GM20431 (cell line): ENCODE measurements around the gene SNX10.

Experiments used
- in situ Hi-C: fragments of 300-500 bp; cut with MseI, MboI; formaldehyde crosslinking; loops from one replicate; pipeline ENCODE4 v1.15.0; 2020; ENCODE audit warnings: low sequenced_read_pairs; ENCODE audit not compliant: unreplicated experiment

SNX10 gene

DNA sequence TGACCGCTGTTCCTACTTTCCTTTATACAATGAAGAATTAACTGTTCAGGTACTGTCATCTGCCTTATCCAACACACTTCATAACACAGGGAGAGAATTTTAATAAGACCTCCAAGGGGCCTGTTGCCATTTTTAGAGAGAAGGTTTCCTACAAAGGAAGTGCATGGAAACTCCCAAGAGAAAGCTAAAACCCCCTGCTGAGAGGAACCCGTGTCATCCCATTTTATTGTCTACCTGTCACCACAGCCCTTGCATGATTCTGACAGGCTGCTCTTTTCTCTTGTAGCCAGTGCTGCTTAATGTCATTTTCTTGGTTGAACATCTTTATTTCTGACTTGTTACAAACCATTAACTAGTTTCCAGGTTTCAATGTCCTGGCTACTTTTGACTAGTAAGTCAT, 98.4 kb downstream of the SNX10 start:
- in situ Hi-C loops, result loop anchor here (25.0 kb wide), 1 partner anchor 772 kb away; the partner anchor contains the start of genes HOXA10, HOXA3, HOXA7 and HOXA9

DNA sequence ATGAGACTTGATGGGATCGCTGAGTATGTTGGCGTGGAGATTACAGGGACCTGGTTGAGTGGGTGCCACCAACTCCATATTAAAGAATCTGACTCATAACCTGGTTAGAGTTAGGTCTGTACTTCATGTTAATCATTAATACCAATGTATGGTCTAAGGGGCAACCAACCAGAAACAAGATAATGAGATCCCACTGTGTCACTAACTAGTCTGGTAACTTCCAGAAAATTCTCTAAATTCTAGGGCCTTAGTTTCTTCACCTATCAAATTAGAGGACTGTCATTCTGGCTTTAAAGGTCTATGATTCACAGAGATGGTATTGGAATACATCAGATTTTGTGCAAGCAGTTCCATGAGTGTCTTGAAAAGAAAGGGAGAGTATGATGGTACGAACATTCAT, 102.2 kb downstream of the SNX10 start:
- in situ Hi-C loops, result loop anchor here (25.0 kb wide), 1 partner anchor 768 kb away; the partner anchor contains the start of genes HOXA10, HOXA3, HOXA7 and HOXA9

DNA sequence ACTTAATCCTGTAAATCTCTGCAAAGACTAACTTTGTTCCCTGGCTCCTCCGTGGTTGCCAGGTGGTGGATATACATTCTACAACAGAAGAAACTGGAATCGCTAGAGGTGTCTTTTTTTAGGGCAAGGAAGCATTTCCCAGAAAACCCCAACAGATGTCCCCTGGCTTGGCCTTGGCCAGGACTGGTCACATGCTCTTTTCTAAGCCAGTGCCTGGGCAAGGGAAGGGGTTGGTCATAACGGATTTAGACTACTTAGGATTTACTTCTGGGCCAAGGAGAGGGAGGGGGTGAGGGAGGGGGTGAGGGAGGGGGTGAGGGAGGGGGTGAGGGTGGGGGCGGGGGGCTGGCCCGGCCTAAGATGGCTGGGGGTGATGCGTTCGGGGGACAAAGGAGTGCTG, 105.7 kb downstream of the SNX10 start:
- in situ Hi-C loops, result loop anchor here (25.0 kb wide), 1 partner anchor 765 kb away; the partner anchor contains the start of genes HOXA10, HOXA3, HOXA7 and HOXA9

DNA sequence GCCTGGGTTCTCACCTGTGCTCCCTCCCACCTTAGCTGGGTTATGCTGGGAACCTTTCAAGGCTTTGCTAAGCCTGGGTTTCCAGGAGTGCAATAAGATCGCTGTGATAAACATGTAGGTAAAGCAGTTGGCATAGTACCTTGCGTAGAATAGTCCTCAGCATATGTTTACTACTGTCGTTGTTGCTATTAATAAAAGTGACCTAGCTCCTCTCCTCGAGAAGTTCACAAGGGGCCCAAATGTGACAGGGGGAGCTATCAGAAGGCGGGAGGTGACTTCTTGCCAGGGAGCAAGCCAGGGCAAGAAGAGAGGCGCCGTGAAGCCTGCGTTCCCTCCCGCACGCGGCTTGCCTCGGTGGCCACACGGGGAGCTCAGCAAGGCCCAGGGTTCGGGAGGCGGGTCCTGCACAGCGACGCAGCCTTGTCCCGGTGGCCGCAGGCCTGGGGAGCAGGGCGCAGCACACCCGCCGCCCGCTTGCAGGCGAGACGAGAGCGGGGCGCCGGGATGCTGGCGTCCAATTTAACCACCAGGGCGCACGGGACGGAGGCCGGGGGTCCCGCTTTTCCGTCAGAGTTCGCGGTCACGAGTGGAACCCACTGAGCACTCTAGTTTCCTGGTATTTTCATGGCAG, 106.2 kb downstream of the SNX10 start:
- in situ Hi-C loops, result loop anchor here (25.0 kb wide), 1 partner anchor 764 kb away; the partner anchor contains the start of genes HOXA10, HOXA3, HOXA7 and HOXA9

DNA sequence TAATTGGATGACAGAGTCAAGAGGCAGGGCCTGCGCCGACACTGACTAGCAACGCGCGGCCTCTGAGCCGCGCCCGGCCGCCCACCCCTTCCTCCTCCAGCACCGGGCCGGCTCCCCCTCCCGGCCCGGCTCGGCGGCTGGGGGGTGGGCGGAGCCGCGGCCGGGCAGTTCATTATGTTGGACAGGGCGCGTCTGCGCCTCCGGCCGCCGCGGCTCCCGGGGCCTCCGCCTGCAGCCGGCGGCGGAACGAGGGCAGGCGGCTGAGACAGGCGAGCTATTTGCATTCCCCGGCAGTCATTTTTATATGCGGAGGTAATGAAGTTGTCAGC, 106.7 kb downstream of the SNX10 start:
- in situ Hi-C loops, result loop anchor here (25.0 kb wide), 1 partner anchor 764 kb away; the partner anchor contains the start of genes HOXA10, HOXA3, HOXA7 and HOXA9

DNA sequence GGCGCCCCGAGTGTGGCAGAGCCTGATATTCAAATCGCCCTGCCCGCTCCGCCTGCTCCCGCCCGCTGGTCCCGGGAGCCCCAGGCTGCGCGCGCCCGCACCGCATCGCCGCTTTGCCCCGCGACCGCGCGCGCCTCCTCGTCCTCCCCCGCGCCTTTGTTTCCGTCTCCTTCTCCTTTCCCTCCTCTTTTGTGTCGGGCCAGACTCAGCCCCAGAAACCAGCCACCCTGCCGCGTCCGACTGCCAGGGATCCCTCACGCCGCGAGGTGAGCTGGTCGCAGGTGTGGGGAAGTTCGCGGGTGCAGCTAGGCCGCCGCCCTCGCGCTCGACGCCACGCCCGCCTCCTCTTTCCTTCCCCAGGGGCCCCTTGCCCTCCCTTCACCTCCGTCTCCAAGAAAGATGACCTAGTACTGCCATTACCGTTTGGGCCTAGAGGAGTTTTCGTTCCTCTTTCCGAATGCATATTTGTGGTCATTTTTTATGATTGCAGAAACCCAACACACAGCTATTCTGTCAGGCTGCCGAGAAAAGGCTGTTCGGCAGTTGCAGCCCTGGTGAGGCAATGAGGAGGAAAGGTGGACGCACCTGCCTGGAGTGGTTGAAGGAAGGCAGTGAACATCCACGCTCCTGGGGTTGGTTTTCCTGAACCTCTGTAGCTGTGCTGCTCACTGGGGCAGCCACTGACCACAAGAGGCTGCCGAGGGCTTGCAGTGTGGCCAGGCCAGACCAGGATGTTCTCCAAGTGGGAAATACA, 107.3 kb downstream of the SNX10 start:
- in situ Hi-C loops, result loop anchor here (25.0 kb wide), 1 partner anchor 763 kb away; the partner anchor contains the start of genes HOXA10, HOXA3, HOXA7 and HOXA9

DNA sequence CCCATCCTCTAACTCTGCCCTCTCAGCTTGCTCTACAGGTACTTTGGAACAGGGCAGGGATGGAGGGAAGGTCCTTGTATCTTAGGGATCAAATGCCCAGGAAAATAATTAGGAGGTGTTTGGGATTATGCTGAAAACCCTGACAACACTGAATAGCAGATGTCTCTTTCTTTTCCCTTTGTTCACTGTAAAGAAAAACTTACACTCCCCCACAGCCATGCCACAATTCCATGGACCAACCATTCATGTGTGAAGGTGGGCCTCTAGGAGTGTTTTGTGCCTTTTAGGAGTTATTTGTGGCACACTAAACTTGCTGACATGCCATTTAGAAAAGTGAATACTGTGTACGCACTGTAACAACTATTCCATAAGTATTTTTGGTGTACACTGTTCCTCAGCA, 108.1 kb downstream of the SNX10 start:
- in situ Hi-C loops, result loop anchor here (25.0 kb wide), 1 partner anchor 763 kb away; the partner anchor contains the start of genes HOXA10, HOXA3, HOXA7 and HOXA9

DNA sequence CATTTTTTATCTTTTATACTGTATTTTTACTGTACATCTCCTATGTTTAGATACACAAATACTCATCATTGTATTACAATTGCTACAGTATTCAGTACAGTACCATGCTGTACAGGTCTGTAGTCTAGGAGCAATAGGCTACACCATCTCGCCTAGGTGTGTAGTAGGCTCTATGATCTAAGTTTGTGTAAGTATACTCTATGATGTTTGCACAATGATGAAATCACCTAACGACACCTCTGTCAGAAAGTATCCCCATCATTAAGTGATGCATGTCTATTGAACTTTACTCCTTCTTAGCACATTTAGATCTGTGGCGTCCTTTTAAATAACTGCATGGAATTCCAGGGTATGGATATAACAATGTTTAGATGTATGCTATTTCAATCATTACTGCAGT, 112.0 kb downstream of the SNX10 start:
- in situ Hi-C loops, result no loop called here

DNA sequence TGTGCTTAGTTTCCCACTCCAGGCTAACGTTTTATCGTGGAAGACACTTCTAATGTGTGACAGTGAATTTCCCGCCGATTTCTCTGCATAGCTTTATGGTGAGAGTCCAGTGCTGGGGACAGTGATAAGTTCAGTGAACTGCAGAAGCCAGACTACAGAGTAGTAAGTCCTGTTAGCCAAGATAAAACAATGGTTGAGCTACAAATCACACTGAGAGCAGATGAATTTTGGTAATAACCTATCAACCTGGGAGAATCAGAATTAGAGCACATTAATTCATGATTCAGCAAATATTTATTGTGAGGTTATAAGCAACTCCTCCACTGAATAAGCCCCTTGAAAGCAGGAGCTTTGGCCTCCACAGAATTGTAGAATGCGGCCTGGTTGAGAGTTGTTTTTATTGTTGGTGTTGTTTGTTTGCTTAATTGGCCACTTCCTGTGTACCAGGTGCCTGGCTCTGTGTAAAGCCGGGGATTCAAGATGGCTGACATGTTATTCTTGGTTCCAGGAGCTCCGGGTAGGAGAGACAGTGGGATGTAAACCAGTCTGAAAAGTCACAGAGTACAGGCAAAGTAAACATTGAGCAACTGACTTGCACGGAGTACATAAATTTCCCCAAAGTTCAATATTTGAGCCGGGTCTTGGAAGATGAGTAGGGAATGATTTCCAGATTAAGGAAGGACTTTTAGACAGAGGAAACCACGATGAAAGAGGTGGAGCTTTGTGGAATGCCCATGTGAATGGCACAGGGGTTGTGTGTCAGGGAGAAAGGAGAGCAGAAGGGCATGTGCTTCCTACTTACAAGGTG, 112.7 kb downstream of the SNX10 start:
- in situ Hi-C loops, result no loop called here

DNA sequence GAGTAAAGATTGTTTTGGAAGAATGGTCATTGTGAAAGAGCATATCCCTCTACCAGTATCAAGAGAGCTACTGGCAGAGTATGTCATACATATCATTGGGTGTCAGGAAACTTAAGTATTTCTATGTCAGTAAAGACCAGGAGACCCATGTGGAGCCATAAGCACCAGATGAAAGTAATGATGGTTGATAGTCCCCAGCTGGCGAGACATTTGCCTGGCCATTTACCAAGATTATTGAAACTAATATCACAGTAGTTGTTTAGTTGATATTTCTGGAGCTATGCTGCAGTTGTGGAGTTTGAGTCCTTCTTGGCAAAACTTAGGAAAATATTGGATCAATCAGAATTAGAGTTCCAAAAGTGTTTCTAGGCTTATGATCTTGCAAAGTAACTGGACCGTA, 114.8 kb downstream of the SNX10 start:
- in situ Hi-C loops, result no loop called here

DNA sequence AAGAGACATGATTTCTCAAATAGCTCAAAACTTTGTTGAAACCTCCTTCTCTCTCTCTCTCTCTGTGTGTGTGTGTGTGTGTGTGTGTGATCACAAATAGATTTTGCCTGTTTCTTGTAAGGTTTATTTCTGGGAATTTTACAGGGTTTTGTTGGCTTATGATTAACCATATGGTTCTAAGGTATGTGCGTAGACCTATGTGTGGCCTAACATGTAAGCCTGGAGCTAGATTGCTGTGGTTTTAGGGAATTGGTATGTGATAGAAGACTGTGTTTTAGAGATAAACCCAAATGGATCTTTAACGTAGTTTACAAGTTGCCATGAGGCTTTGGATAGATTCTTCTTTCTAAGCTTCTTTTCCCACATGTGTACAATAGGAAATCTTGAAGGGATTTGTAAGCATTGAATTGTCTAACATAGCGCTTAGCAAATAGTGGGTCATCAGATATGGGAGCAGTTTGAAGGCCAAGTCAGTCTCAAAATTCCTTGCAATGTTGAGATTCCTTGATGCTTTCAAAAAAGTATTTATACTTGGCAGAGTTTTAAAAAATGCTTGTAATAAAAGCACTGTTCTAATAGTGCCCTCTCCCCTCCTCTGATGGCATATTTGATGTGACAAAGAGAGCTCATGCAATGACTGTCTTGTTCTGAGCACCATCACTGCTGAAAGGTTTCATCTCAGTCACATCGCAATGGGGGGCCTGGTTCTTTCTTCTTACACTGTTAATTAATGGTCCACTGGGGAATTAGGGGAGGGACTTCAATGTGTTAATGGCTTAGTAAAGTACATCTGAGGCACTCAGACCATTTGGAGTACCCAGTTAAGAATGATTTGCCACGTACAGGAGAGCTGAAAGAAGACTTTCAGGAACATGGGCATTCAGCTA, 118.2 kb downstream of the SNX10 start:
- in situ Hi-C loops, result no loop called here

DNA sequence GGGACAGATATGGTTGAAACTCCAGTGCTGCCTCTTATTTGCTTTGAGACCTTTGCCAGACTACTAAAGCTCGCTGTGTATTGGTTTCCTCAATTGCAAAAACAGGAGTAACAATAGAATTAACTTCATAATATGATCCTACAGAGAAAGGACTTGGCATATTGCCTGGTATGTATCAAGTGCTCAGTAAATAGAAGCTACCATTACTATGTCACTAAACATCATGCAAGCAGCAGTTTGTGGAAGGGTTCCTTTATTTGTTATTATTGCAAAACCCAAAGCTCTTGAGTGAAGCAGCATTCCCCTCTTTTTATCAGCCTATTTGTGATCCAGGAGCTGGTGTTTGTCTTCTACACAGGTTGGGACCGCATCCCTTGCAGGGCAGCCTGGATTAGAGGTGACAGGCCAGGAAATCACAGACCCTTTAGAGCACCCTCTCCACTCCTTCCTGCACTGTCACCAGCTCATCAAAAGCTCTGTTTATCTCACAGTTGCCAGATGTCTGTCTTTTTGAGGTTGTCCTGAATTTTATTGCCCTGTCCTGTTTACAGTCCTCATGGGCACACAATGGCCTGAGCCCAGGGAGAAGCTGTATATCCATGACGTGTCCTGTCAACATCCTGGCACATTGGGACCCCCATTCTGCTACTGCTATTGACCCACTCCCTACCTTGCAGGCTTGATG, 121.5 kb downstream of the SNX10 start:
- in situ Hi-C loops, result no loop called here

DNA sequence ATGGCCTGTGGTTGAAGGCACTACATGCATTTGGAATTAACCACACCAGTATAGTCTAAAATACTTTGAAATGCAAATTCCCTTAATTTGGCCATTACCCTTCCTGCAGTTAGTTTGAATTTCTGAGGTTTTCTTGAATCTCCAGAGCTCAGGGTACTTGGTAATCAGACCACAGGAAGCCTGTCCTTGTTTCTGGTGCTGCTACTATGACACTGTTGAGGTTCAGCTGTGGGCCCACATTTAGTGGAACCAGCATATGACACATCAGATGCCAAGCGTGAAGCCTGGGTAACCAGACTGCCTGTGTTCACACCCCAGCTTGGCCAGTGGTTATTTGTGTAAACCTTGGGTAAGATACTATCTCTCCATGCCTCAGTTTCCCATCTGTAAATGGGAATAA, 124.3 kb downstream of the SNX10 start:
- in situ Hi-C loops, result no loop called here

DNA sequence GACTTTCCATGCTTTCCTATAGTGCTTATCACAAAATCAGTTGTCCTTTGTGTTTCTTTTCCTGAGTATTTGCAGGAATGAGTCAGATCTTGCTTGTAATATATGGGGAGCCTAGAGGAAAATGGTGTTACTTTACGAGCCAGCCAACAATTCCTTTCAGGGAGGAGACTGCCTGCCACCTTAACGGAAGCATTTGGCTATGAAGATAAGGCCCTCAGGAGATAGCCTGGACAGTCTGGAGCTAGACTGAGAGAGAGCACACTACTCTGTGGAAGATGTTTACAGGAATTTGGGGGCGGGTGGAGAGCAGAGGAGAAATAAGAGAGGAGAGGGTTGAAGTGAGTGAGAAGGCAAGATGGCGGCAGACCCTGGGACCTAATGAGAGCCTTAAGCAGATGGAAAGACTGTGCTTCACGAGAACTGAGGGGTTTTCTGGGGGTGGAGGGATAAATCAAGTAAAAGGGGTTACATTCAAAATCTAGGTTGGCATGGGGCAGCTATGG, 126.3 kb downstream of the SNX10 start:
- in situ Hi-C loops, result no loop called here

DNA sequence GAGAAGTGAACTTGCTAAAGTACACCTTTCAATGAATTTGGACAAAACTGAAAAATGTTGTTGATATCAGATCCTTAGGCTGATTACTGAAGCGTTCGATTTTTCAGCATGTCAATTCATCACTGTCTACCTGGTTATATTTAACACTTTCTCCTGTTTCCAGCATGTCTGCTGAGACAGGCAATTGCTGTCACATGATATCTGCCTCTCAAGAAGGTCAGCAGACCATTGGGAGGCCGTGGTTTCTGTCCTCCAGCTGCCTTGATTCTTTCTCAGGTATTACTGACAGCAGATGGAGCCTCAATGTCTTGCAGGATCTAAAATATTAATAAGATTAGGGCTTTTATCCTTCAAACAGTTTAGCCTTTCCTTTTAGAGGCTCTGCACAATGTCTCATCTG, 127.5 kb downstream of the SNX10 start:
- in situ Hi-C loops, result no loop called here

DNA sequence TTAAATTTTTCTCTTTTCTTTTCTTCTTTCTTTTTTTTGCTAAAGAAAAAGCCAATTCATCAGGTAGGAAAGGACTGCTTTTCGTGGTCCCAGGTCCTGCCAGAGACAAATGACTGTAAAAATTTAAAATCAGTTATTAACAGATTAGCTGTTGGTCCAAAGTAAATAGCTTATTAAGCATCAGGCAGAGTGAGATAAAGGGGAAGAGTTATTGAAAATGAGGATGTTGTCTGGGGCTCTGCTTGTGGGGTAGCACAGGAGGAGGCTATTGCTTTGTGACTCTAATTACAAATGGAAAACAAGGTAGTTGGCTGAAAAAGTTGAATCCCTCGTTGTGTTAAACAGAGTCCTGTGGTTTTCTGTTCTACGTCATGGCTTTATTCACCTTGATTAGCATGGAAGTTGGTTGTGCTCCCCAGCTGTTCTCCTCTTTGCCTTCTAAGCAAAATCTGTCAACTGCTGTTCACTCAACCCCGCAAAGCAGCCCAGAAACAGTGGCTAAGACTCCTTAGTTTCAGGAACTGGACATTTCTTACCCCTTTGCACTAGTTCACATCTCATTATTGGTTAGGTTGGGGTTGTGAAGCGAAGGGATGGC, 128.9 kb downstream of the SNX10 start:
- in situ Hi-C loops, result no loop called here

DNA sequence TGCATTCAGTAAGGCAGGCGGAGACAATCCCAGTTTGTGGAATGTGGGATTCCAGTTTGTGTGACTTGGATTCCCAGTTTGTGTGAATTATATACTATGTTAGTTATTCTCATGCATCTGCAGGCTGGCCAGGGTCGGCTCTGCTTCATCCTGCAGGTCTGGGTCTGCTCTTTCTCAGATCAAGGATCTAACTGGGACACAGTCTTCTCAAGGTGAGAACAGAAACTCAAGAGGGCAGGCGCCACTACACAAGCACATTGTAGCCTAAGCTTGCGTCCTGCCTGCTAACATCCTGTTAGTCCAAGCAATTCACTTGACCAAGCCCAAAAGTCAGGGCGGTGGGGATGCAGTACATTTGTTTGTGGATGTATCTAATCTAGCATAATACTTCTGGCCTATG, 131.1 kb downstream of the SNX10 start:
- in situ Hi-C loops, result no loop called here

DNA sequence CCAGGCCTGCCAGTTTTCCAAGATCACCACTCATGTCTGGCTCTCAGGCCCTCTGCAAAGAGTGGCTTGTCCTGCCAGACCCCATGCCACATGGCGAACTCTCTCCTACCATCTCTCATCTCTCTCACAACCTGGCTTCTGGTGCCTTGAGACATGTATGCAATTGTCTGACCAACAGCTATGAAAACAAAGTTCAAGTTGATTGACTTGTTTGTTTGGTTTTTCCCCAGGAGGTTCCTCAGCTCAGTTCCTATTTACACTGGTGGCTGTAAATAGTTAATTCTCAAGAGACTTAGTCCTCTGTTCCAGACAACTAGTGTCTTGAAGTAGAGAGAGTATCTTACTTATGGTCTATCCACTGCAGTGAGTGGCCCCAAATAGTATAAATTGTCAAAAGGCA, 131.8 kb downstream of the SNX10 start:
- in situ Hi-C loops, result no loop called here
